ENCODE measurements around the gene CRTC1.

CRTC1 gene

DNA sequence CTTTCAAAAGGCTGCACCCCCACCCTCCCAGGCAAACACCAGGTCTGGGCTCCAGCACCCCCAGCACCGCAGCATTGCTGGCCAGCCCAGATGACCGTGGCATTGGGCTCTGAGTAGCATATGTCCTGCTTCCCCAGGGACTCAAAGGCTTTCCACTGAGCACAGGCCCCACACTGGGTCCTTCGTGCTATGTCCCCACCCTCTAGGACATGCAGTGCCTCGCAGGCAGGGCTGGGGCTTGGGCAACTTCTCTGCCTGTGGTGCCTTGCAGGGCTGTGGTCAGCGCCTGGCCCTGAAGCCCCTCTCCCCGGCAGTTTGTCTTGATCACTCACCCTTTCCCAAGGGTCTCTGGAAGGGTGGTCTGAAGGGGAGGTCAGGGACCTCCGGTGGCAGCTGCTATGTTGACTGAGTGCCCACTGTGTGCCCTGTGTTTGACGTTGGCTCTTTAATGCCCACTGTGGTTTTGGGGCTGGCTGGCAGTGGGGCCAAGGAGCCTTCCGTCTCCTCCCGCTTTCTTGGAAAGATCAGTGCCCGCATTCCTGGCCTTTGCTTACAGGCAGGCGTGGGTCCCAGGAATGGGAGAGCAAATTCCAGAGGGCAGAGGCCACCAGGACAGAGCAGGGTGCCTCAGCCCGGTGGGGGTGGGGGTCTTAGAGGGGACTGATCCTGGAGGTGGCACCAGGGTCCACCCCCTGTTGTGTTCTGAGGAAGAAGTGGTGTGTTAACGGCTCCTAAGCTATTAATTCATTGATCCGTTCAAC, 20.3 kb upstream of the CRTC1 start:
- TF ChIP-seq, protein P1, sequence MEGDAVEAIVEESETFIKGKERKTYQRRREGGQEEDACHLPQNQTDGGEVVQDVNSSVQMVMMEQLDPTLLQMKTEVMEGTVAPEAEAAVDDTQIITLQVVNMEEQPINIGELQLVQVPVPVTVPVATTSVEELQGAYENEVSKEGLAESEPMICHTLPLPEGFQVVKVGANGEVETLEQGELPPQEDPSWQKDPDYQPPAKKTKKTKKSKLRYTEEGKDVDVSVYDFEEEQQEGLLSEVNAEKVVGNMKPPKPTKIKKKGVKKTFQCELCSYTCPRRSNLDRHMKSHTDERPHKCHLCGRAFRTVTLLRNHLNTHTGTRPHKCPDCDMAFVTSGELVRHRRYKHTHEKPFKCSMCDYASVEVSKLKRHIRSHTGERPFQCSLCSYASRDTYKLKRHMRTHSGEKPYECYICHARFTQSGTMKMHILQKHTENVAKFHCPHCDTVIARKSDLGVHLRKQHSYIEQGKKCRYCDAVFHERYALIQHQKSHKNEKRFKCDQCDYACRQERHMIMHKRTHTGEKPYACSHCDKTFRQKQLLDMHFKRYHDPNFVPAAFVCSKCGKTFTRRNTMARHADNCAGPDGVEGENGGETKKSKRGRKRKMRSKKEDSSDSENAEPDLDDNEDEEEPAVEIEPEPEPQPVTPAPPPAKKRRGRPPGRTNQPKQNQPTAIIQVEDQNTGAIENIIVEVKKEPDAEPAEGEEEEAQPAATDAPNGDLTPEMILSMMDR (IDR thresholded peaks at IDR 0.05; ENCODE audit: extremely low read depth, insufficient read depth, missing control alignments), result no peak
- DNase-seq (ENCODE audit: low spot score), result no peak
- in situ Hi-C loops (cut with MboI; ENCODE audit: low pct_unique_long_range_greater_than_20kb, low sequenced_read_pairs, unreplicated experiment), result no loop called here

DNA sequence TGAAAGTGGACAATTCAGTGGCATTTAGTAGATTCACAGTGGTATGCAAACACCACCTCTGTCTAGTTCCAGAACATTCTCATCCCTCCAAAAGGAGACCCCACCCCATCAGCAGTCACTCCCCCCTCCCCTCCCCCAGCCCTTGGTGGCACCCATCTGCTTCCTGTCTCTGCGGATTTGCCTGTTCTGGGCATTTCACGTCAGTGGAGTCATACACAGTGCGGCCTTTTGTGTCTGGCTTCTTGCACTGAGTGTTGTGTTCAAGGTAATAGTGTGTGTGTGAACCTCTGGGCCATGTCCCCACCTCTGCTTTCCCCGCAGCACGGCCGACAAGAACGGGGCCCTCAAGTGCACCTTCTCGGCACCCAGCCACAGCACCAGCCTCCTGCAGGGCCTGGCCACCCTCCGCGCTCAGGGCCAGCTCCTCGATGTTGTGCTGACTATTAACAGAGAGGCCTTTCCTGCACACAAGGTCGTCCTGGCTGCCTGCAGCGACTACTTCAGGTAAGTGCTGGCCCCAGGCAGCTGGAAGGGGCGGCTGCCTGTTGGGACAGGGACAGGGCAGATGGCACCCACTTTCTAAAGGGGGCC, 19.4 kb upstream of the CRTC1 start:
- TF ChIP-seq, protein P1 (IDR thresholded peaks at IDR 0.05; ENCODE audit: extremely low read depth, insufficient read depth, missing control alignments), result no peak
- DNase-seq (ENCODE audit: low spot score), result no peak
- in situ Hi-C loops (cut with MboI; ENCODE audit: low pct_unique_long_range_greater_than_20kb, low sequenced_read_pairs, unreplicated experiment), result no loop called here

DNA sequence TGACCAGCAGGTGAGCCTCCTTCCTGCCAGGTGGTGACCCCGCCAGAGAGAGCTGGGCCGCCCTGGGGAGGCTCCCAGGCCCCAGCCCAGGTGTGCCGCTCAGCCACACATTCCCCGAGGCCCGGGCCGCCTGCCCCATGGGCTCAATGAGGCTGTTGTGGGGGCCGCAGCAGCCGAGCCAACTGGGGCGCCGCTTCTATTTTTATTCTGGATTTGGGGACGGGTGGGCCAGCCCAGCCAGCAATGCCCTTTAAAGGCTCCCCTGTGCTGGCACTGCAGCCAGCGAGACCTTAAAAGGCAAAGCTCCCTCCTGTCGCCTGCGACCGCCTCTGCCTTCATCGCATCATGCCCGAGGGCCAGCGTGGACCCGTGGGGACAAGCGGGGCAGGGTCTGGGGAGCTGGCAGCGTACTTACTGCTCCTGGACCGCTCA, 17.7 kb upstream of the CRTC1 start:
- TF ChIP-seq, protein P1 (IDR thresholded peaks at IDR 0.05; ENCODE audit: extremely low read depth, insufficient read depth, missing control alignments), result no peak
- in situ Hi-C loops (cut with MboI; ENCODE audit: low pct_unique_long_range_greater_than_20kb, low sequenced_read_pairs, unreplicated experiment), result no loop called here
- no peak for DNase-seq (ENCODE audit: low spot score)

DNA sequence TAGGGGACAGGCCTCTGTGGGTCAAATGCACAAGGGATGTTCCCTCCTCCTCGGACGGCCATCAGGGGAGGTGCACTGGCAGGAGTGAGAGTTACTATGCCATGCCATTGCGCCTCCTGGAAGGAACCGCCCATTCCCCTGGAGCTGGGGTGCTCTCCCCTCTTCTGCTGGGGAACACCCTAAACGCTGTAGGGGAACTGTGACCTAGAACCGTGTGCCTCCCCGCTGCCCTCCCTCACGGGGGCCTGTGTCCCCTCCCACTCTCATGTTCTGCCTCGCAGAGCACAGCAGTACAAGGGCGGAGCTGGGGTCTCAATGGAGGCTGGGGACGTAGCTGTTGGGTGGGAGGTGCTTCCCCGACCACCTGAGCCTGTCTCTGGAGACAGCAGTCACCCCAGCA, 17.2 kb upstream of the CRTC1 start:
- DNase-seq (ENCODE audit: low spot score), result no peak
- in situ Hi-C loops (cut with MboI; ENCODE audit: low pct_unique_long_range_greater_than_20kb, low sequenced_read_pairs, unreplicated experiment), result no loop called here
- TF ChIP-seq, protein P1 (IDR thresholded peaks at IDR 0.05; ENCODE audit: extremely low read depth, insufficient read depth, missing control alignments), result no peak

DNA sequence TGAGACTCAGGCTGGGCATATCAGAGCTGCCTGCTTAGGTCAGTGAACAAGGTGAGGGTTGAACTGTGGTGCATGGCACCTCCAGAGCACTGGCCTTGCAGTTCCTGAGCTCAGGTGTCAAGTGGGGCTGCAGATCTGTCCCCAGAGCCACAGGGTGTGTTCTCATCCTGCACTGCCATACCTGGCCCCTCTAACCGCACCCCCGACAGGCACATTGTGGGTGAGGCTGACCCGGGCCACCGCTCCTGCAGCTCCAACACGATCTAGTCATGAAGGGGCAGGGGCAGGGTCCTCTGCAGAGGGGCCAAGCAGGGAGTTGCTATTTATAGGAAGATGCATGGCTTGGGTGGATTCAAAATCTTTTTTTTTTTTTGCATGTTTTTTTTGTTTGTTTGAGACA, 16.7 kb upstream of the CRTC1 start:
- DNase-seq (ENCODE audit: low spot score), result no peak
- in situ Hi-C loops (cut with MboI; ENCODE audit: low pct_unique_long_range_greater_than_20kb, low sequenced_read_pairs, unreplicated experiment), result no loop called here
- TF ChIP-seq, protein P1 (IDR thresholded peaks at IDR 0.05; ENCODE audit: extremely low read depth, insufficient read depth, missing control alignments), result no peak

DNA sequence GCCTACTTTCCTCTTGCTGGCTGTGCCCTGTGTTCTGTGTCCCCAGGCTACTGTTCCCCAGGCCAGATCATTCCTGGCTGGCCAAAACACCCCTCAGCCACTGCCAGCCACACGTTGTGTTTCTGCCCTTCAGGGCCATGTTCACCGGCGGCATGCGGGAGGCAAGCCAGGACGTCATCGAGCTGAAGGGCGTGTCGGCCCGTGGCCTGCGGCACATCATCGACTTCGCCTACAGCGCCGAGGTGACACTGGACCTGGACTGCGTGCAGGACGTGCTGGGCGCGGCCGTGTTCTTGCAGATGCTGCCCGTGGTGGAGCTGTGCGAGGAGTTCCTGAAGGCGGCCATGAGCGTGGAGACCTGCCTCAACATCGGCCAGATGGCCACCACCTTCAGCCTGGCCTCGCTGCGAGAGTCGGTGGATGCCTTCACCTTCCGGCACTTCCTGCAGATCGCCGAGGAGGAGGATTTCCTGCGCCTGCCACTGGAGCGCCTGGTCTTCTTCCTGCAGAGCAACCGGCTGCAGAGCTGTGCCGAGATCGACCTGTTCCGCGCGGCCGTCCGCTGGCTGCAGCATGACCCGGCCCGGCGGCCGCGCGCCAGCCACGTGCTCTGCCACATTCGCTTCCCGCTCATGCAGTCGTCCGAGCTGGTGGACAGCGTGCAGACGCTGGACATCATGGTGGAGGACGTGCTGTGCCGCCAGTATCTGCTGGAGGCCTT, 15.8 kb upstream of the CRTC1 start:
- TF ChIP-seq, protein P1 (IDR thresholded peaks at IDR 0.05; ENCODE audit: extremely low read depth, insufficient read depth, missing control alignments), result no peak
- DNase-seq (ENCODE audit: low spot score), result no peak
- in situ Hi-C loops (cut with MboI; ENCODE audit: low pct_unique_long_range_greater_than_20kb, low sequenced_read_pairs, unreplicated experiment), result no loop called here
